IPS-11a (cell line): Measurements from ENCODE around the gene EXOSC10.
A peak's percentile ranks its signal among the peaks of the same experiment; 100 is the strongest.
"Not testable (repeated sequence)": the region's sequence is repeated elsewhere in the genome, so short reads cannot be mapped to it uniquely, and the experiment has no call there.

Source experiments
- H3K4me3 ChIP-seq: one replicate; pipeline ENCODE4 v1.5.1; 2013; ENCODE audit warnings: low read depth, low read length, control low read depth

Gene EXOSC10

GRCh38 chr1:11109047-11109760 is 9.5 kb upstream of the EXOSC10 start:
- no peak overlapping the region for H3K4me3 ChIP-seq

GRCh38 chr1:11107599-11107998 is 7.9 kb upstream of the EXOSC10 start:
- no peak overlapping the region for H3K4me3 ChIP-seq

- no peak overlapping the region for H3K4me3 ChIP-seq
Measured at GRCh38 chr1:11105586-11105985, 5.9 kb upstream of the EXOSC10 start.

DNA sequence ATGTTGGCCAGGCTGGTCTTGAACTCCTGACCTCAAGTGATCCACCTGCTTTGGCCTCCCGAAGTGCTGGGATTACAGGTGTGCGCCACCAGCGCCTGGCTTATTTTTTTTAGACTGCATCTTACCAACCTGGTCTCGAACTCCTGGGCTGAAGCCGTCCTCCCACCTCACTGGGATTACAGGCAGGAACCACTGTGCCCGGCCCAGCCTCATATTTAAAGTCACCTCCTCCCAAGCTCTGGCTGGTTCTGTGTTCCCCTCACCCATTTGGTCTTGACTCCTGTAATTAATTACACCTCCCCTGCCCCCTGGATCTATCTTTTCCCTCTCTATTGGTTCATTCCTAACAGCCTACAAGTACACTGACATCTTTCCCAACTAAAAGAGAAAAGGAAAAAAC is 1.7 kb upstream of the EXOSC10 start:
- no peak overlapping the region for H3K4me3 ChIP-seq

- H3K4me3 ChIP-seq, result not testable (repeated sequence)
Measured at GRCh38 chr1:11100806-11101205, 1.1 kb upstream of the EXOSC10 start.

- H3K4me3 ChIP-seq, result peak overlapping the region; percentile 86
Measured at GRCh38 chr1:11100149-11100493, 452 bp upstream of the EXOSC10 start.

GRCh38 chr1:11098931-11099309 is 749 bp downstream of the EXOSC10 start:
- H3K4me3 ChIP-seq, result peak overlapping the region; percentile 86

- not testable (repeated sequence) for H3K4me3 ChIP-seq
Measured at GRCh38 chr1:11083784-11084183, 15.9 kb downstream of the EXOSC10 start.

DNA sequence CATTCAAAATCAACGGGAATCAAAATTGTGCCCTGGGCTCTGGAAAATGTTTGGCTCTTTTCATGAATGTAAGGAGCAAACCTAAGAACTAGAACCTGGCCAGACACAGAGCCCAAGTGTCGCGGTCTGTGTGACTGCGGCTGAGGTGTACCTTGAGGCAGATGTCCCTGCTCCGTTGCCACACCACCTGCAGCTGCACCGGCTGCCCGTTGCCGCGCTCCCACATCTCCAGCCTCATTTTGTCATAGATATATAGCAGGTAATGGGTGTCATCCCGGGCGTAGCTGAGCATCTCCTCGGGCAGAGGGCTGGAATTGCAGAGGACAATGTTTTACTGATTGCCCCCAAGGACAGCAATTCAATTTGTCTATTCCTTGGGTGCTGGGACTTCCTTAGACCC is 18.7 kb downstream of the EXOSC10 start:
- no peak overlapping the region for H3K4me3 ChIP-seq

GRCh38 chr1:11078631-11079030 is 21.0 kb downstream of the EXOSC10 start:
- no peak overlapping the region for H3K4me3 ChIP-seq

DNA sequence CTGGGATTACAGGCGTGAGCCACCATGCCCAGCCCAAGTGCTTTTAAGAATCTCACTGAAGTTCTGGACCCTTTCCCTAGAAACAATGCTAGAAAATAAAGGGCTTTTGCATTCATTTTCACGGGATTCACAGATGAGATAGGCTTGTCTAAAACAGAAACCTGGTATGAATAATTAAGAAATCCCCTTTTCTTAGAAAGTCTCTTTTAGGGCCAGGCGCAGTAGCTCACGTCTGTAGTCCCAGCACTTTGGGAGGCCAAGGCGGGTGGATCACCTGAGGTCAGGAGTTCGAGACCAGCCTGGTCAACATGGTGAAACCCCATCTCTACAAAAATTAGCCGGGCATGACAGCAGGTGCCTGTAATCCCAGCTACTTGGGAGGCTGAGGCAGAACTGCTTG is 26.3 kb downstream of the EXOSC10 start:
- not testable (repeated sequence) for H3K4me3 ChIP-seq

- no peak overlapping the region for H3K4me3 ChIP-seq
Measured at GRCh38 chr1:11072216-11072917, 27.3 kb downstream of the EXOSC10 start.

- no peak overlapping the region for H3K4me3 ChIP-seq
Measured at GRCh38 chr1:11071463-11072215, 28.0 kb downstream of the EXOSC10 start.

DNA sequence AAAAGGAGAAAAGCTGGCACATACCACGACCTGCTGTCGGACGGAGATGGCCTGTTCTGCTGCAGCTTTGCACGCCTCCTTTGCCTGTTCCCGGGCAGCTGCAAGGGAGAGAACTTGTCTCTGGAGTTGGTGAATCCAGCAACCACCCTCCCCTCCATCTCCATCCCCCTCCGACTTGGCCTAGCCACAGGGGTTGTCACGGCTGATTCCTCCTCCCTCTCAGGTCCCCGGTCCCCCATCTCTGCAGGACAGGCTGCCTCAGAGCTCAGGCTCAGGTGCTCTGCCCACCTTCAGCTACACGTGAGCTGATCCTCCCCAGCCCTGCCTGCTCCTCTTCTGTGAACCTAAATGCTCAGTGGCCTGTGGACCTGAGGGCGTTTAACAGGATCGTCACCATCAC is 28.8 kb downstream of the EXOSC10 start:
- no peak overlapping the region for H3K4me3 ChIP-seq

- no peak overlapping the region for H3K4me3 ChIP-seq
Measured at GRCh38 chr1:11068600-11069473, 30.8 kb downstream of the EXOSC10 start.

DNA sequence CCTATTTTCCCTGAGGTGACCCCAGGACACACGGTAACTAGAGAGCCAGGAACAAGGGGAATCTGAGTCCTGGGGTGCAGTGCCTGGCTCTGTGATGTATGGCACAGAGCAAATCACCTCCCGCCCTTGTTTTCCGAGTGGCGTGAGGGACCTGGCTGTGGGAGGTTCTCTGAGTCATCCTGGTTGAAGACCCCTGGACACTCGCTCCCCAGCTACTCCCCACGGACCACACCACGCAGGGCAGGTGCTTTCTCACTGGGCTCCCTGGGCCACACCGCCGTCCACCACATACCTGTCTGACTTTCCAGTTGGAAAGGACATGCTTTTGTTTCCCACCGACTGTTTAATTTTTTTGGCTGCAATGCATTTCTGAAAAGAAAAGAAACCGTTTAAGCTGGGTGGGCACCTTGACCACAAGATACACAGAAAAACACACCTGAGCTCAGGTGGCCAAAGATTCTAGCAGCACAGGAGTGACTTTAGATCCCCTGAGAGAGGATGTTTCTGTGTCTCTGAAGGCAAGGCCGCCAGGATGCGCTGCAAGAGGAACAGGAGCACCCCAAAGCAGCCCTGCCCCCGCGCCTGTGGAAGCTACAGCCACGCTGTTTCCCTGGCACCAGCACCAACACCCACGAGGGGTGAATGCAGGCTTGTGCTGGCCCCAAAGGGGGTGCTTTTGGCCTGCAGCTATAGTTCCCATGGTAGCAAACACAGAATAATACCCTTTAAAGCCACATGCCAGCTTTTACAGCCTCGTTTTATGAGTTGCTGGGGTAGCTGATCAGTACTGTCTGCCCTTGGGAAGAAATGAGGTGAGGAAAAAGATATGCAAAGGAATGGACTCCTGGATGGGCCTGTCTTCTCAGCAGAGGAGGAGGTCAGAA is 31.7 kb downstream of the EXOSC10 start:
- no peak overlapping the region for H3K4me3 ChIP-seq

GRCh38 chr1:11065796-11066195 is 33.9 kb downstream of the EXOSC10 start:
- H3K4me3 ChIP-seq, result no peak overlapping the region

DNA sequence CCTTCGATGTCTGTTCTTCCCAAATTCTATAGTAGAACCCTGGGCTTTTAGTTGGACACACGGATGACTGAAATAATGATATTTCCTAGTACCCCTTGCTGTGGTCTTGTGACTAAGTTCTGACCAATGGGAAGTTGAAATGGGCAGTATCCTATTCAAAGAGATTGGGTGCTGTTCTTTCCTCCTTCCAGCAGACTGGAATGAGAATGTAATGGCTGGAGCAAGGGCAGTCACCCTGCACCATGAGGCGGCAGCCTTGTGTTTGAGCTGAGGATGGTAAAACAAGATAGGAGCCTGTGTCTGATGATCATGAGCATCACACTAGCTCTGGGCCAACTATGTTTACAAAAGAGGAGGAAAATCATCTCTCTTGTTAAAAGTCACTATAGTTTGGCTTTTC is 34.7 kb downstream of the EXOSC10 start:
- H3K4me3 ChIP-seq, result no peak overlapping the region

DNA sequence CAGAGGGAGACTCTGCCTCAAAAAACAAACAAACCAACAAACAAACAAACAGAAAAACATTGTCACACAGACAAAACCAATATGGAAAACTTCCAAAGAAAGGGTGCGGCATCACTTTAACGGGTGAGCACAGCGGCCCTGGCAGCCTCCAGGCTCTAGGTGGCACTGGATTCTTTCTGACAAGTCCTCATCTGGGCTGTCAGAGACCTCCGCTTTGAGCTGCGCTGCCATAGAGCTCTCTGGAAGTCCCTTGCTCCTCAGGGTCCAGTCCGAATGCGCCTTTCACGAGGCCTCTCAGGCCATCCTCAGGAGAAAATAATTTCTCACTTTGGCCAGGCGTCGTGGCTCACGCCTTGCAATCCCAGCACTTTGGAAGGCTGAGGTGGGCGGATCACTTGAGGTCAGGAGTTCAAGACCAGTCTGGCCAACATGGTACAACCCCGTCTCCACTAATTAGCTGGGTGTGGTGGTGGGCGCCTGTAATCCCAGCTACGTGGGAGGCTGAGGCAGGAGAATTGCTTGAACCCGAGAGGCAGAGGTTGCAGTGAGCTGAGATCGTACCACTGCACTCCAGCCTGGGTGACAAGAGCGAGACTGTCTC is 35.6 kb downstream of the EXOSC10 start:
- not testable (repeated sequence) for H3K4me3 ChIP-seq

GRCh38 chr1:11062965-11063401 is 36.7 kb downstream of the EXOSC10 start:
- no peak overlapping the region for H3K4me3 ChIP-seq
